Skeletal muscle satellite cell (primary cell): ENCODE data around the gene MAP2K6.

ENCODE experiments used
- H3K27me3 ChIP-seq: 2 replicates; pipeline ENCODE4 v1.7.0; 2013; ENCODE audit warnings: low read length; ENCODE audit not compliant: control insufficient read depth, insufficient read depth
- H3K36me3 ChIP-seq: 2 replicates; pipeline ENCODE4 v1.7.0; 2013; ENCODE audit warnings: mild to moderate bottlenecking, control low read depth, low read length; ENCODE audit not compliant: insufficient read depth
- H3K4me1 ChIP-seq: 2 replicates; pipeline ENCODE4 v1.7.0; 2013; ENCODE audit warnings: low read length; ENCODE audit not compliant: control insufficient read depth, insufficient read depth
- H3K4me2 ChIP-seq: 2 replicates; pipeline ENCODE4 v1.7.0; 2013; ENCODE audit warnings: mild to moderate bottlenecking, low read length
- H3K4me3 ChIP-seq: 2 replicates; pipeline ENCODE4 v1.7.0; 2013; ENCODE audit warnings: low read length
- H3K9ac ChIP-seq: 2 replicates; pipeline ENCODE4 v1.7.0; 2013; ENCODE audit warnings: mild to moderate bottlenecking, low read depth, low read length, moderate library complexity
- H3K9me3 ChIP-seq: replicated peaks from 2 replicates; pipeline ENCODE4 v1.7.0; 2013; ENCODE audit warnings: mild to moderate bottlenecking, control low read depth, low read length

MAP2K6 gene

GRCh38 chr17:69428252-69428980 lies 13.9 kb downstream of the MAP2K6 start:
- Histone ChIP-seq H3K9me3 (no peaks in the 10 kb centered on the region), H3K9ac (no peak overlapping the region), H3K4me1 (no peaks in the 10 kb centered on the region), H3K27me3 (no peaks in the 10 kb centered on the region), H3K4me3 (no peak overlapping the region), H3K36me3 (no peaks in the 10 kb centered on the region), H3K4me2 (no peak overlapping the region)

DNA sequence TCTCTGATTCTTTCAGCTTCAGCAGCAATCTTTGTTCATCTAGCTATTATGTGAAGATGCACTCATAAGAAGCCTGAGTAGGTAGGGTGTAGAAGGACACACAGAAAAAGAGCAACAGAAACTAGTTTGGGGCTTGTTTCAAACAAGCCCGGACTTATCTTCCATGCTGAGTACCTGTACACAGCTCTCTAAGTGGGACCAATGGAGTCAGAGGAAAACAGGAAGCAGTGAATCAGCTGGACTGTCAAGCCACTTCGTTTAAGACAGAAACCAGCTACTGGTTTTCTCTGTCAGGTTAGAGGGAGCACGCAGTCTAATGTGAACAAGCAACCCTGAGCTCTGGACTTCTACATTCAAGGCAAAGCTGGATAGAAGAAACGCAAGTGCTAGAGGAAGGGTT lies 16.0 kb downstream of the MAP2K6 start:
- Histone ChIP-seq H3K27me3 (no peaks in the 10 kb centered on the region), H3K4me1 (no peaks in the 10 kb centered on the region), H3K36me3 (no peaks in the 10 kb centered on the region), H3K4me3 (no peak overlapping the region), H3K9ac (no peak overlapping the region), H3K9me3 (no peaks in the 10 kb centered on the region), H3K4me2 (no peak overlapping the region)

DNA sequence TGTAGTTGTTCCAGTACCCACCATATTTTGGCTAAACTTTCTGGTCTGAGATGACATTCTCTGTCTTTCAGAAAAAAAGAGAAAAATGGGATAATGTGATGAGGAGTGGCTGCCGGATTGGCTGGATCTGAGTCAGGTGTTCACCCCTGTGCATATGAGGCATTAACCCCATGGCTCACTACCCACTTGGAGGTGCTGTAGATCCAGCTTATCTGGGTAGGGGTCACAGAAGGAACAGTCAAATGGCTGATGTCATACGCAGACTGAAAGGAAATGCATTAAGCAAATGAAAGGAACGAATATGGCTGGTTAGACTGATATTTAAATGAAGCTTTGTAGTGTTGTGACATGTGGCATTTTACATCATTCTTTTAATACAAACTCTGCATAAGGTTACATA lies 17.3 kb downstream of the MAP2K6 start:
- H3K4me2 ChIP-seq, result no peak overlapping the region
- no peak overlapping the region for H3K4me3 ChIP-seq
- H3K9me3 ChIP-seq, result no peaks in the 10 kb centered on the region
- H3K27me3 ChIP-seq, result no peaks in the 10 kb centered on the region
- H3K4me1 ChIP-seq, result no peaks in the 10 kb centered on the region
- H3K9ac ChIP-seq, result no peak overlapping the region
- no peaks in the 10 kb centered on the region for H3K36me3 ChIP-seq

- no peak overlapping the region for H3K4me2 ChIP-seq
- H3K9me3 ChIP-seq, result no peaks in the 10 kb centered on the region
Observed at GRCh38 chr17:69433093-69433492, 18.6 kb downstream of the MAP2K6 start.

GRCh38 chr17:69434164-69434579 lies 19.7 kb downstream of the MAP2K6 start:
- Histone ChIP-seq H3K9ac (no peak overlapping the region), H3K4me1 (no peaks in the 10 kb centered on the region), H3K4me2 (no peak overlapping the region), H3K36me3 (no peaks in the 10 kb centered on the region), H3K9me3 (no peaks in the 10 kb centered on the region), H3K4me3 (no peak overlapping the region), H3K27me3 (no peaks in the 10 kb centered on the region)

More at GRCh38 chr17:69433093-69433492, 18.6 kb downstream of the MAP2K6 start:
- H3K4me1 ChIP-seq, result no peaks in the 10 kb centered on the region
- no peaks in the 10 kb centered on the region for H3K36me3 ChIP-seq
- no peak overlapping the region for H3K4me3 ChIP-seq
- no peak overlapping the region for H3K9ac ChIP-seq
- H3K27me3 ChIP-seq, result no peaks in the 10 kb centered on the region

DNA sequence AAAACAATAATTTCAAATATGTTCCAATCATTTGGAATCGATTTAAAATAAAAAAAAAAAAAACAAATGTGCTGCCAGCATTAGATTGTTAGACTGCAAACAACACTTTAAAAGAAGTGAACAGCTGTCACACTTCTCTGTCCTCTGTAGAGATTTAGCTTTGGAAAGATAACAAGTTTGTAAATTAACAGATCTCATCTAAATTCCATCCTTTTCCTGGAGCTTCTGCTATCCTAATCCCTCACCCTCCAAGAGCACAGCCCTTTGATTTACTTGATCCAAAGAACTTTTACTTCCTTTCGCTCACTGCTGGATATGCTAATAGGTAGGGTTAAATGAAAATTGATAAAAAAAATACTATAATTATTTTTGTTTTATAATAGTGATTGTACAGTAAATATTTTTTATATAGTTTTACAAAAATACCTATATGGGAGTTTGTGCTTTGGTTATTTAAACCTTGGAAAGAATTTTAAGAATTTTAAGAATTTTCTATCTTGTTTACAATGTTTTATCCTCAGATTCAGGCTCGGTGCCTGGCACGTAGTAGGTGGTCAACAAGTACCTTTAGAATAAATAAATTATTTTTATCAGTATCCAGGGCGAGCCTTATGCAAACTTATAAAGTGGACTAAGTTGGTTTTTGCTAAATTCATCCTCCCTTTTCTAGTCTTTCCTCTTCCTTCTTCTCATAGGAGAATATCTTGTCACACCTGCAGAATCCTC lies 21.6 kb downstream of the MAP2K6 start:
- Histone ChIP-seq H3K36me3 (no peaks in the 10 kb centered on the region), H3K27me3 (no peaks in the 10 kb centered on the region)

DNA sequence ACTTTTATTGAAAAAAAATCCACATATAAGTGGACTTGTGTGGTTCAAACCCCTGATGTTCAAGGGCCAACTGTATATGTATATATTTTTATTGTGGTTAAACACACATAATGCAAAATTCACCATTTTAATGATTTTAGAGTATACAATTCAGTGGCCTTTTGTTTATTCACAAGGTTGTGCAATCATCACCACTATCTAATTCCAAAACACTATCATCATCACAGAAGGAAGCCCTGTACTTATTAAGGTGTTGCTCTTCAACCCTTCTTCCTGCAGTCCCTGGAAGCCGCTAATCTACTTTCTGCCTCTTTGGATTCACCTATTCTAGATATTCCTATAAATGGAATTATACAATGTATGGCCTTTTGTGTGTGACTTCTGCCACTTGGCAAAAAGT lies 23.0 kb downstream of the MAP2K6 start:
- Histone ChIP-seq H3K4me2 (no peak overlapping the region), H3K9me3 (no peaks in the 10 kb centered on the region), H3K4me1 (no peaks in the 10 kb centered on the region), H3K9ac (no peak overlapping the region), H3K36me3 (no peaks in the 10 kb centered on the region), H3K27me3 (no peaks in the 10 kb centered on the region), H3K4me3 (no peak overlapping the region)

More for the DNA sequence above, 21.6 kb downstream of the MAP2K6 start:
- Histone ChIP-seq H3K4me1 (no peaks in the 10 kb centered on the region), H3K9me3 (no peaks in the 10 kb centered on the region), H3K9ac (no peak overlapping the region), H3K4me3 (no peak overlapping the region), H3K4me2 (no peak overlapping the region)

- Histone ChIP-seq H3K4me1 (no peaks in the 10 kb centered on the region), H3K9ac (no peak overlapping the region), H3K27me3 (no peaks in the 10 kb centered on the region), H3K4me2 (no peak overlapping the region), H3K9me3 (no peaks in the 10 kb centered on the region), H3K4me3 (no peak overlapping the region), H3K36me3 (no peaks in the 10 kb centered on the region)
Observed at GRCh38 chr17:69438776-69439175, 24.3 kb downstream of the MAP2K6 start.

DNA sequence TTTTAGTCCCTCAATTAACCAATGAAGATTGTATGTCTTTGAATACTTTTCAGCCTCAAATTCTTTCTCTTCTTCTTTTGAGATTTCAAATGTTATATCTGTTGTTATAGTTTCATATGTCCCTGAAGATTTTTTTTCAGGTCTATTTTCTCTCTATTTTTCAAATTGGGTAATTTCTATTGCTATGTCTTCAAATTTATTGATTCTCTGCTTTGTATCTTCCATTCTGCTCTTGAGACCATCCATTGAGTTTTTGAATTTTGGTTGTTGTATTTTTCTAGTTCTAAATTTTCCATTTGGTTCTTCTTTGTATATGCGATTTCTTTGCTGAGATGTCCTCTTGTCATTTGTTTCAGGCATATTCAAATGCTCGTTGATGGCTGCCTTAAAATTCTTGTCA lies 26.7 kb downstream of the MAP2K6 start:
- Histone ChIP-seq H3K27me3 (no peaks in the 10 kb centered on the region), H3K4me3 (no peak overlapping the region), H3K9ac (no peak overlapping the region), H3K4me1 (no peaks in the 10 kb centered on the region), H3K4me2 (no peak overlapping the region), H3K9me3 (no peaks in the 10 kb centered on the region), H3K36me3 (no peaks in the 10 kb centered on the region)

DNA sequence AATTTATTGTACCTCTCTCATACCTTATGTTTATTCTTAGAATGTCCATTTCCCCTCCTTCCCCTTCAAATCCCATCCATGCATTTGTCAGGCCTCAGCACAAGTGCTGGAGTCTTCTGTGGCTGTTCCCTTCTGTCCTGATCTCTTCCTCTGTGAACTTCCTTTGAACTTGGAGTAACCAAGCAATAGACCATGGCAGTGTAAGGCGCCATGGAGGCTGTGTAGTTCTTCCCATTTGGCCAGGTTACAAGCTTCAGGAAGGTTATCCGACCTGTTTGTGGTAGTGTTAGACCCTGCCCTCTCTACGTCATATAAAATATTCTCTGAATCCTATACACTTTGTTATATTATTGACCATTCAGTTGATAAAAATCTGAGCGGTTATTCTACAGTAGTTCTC lies 28.6 kb downstream of the MAP2K6 start:
- H3K4me1 ChIP-seq, result no peaks in the 10 kb centered on the region
- H3K9ac ChIP-seq, result no peak overlapping the region
- H3K36me3 ChIP-seq, result no peaks in the 10 kb centered on the region
- H3K9me3 ChIP-seq, result no peaks in the 10 kb centered on the region
- no peaks in the 10 kb centered on the region for H3K27me3 ChIP-seq
- H3K4me2 ChIP-seq, result no peak overlapping the region
- no peak overlapping the region for H3K4me3 ChIP-seq

DNA sequence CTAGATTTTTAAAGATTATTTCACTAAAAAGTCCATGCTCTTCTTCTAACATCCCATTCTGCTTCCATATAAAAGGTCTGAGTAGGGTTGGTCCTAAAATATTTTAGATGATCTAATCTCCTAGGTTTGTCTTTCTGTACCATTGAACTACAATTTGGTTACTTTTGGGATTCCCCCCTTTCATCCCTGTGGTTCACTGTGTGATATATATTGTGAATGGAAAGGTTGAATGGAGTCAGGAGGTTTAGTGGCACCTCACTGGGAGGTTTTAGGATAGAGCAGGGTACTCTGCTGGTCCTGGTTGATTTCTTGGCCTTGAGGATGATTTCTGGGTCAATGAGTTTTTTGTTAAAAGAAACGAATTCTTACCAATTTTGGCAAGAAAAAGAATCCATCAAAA lies 29.5 kb downstream of the MAP2K6 start:
- Histone ChIP-seq H3K4me3 (no peak overlapping the region), H3K9me3 (no peaks in the 10 kb centered on the region), H3K27me3 (no peaks in the 10 kb centered on the region), H3K36me3 (no peaks in the 10 kb centered on the region), H3K4me1 (no peaks in the 10 kb centered on the region), H3K4me2 (no peak overlapping the region), H3K9ac (no peak overlapping the region)

DNA sequence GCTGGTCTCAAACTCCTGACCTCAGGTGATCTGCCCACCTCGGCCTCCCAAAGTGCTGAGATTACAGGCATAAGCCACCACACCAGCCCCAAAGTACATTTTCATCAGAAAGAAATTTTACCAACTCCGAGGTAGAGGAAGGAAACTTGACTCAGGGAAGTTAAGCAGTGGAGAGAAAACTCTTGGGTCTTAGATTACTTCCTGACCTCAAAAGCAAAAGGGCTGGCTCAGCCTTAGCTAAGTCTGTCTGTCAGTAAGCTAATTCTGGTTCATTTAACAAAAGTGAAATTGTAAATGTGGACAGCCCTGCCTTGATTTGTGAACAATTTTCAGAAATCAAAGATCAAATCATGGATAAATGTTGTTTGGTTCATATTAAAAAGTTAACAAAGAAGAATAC lies 30.6 kb downstream of the MAP2K6 start:
- Histone ChIP-seq H3K4me3 (no peak overlapping the region), H3K4me2 (no peak overlapping the region), H3K9me3 (no peaks in the 10 kb centered on the region), H3K27me3 (no peaks in the 10 kb centered on the region), H3K9ac (no peak overlapping the region), H3K4me1 (no peaks in the 10 kb centered on the region), H3K36me3 (no peaks in the 10 kb centered on the region)
